Neural cell (in vitro differentiated cells): ENCODE measurements around the gene EYA3. TPM values are rescaled to one million over a fixed set of nuclear protein-coding genes. Genes with fewer than 3 reads are reported as not detected.

Source experiments
- H2AFZ ChIP-seq: fragments of 200-600, 300-800 bp; sonication (generic), shearing (Covaris generic); 2 replicates; pipeline ENCODE4 v1.6.0; 2014; ENCODE audit warnings: low read depth, mild to moderate bottlenecking, antibody characterized with exemption, low read length, moderate library complexity
- H3F3A ChIP-seq: fragments of 200-600 bp; shearing (Covaris generic); 2 replicates; pipeline ENCODE4 v1.6.1; 2016; ENCODE audit warnings: mild to moderate bottlenecking, moderate library complexity, mixed read lengths, antibody characterized with exemption, low read length; ENCODE audit not compliant: insufficient read depth, poor library complexity, severe bottlenecking
- H3K27ac ChIP-seq: fragments of 200-600, 300-800 bp; sonication (generic), shearing (Covaris generic); 2 replicates; pipeline ENCODE4 v1.5.1; 2014; ENCODE audit warnings: mild to moderate bottlenecking, low read length, moderate library complexity
- H3K27me3 ChIP-seq: fragments of 300-800, 200-600 bp; sonication (generic), shearing (Covaris generic); 2 replicates; pipeline ENCODE4 v1.6.0; 2014; ENCODE audit warnings: mild to moderate bottlenecking, low read depth, low read length, moderate library complexity; ENCODE audit not compliant: insufficient read depth
- H3K36me3 ChIP-seq: fragments of 300-800, 200-600 bp; sonication (generic), shearing (Covaris generic); 2 replicates; pipeline ENCODE4 v1.5.1; 2014; ENCODE audit warnings: mild to moderate bottlenecking, antibody characterized with exemption, low read length, moderate library complexity; ENCODE audit not compliant: insufficient read depth
- H3K4me2 ChIP-seq: fragments of 300-800, 200-600 bp; sonication (generic), shearing (Covaris generic); 2 replicates; pipeline ENCODE4 v1.6.0; 2014; ENCODE audit warnings: mild to moderate bottlenecking, low read length
- H3K4me3 ChIP-seq: fragments of 300-800, 200-600 bp; sonication (generic), shearing (Covaris generic); 2 replicates; pipeline ENCODE4 v1.5.1; 2014; ENCODE audit warnings: mild to moderate bottlenecking, low read length, moderate library complexity
- H3K79me2 ChIP-seq: fragments of 200-600 bp; shearing (Covaris generic); replicated peaks from 2 replicates; pipeline ENCODE4 v1.6.0; 2014; ENCODE audit warnings: mild to moderate bottlenecking, low read length, moderate library complexity; ENCODE audit not compliant: insufficient read depth
- H3K9ac ChIP-seq: fragments of 300-800, 200-600 bp; sonication (generic), shearing (Covaris generic); 2 replicates; pipeline ENCODE4 v1.6.1; 2016; ENCODE audit warnings: mild to moderate bottlenecking, low read length, mixed read lengths
- H3K9me2 ChIP-seq: fragments of 200-600 bp; shearing (Covaris generic); 2 replicates; pipeline ENCODE4 v1.6.1; 2016; ENCODE audit warnings: mild to moderate bottlenecking, low read length, mixed read lengths; ENCODE audit not compliant: insufficient read depth
- H3K9me3 ChIP-seq: fragments of 200-600, 300-800 bp; sonication (generic), shearing (Covaris generic); 2 replicates; pipeline ENCODE4 v1.6.1; 2016; ENCODE audit warnings: mild to moderate bottlenecking, mixed run types, low read length, moderate library complexity, mixed read lengths
- H4K20me1 ChIP-seq: fragments of 200-600 bp; shearing (Covaris generic); 2 replicates; pipeline ENCODE4 v1.6.1; 2016; ENCODE audit warnings: mild to moderate bottlenecking, mixed run types; ENCODE audit not compliant: insufficient read depth
- CTCF ChIP-seq: fragments of 450-650 bp; IDR thresholded peaks from 2 replicates; pipeline ENCODE4 v1.5.1; 2014; ENCODE audit warnings: antibody characterized with exemption, mild to moderate bottlenecking, moderate library complexity; ENCODE audit not compliant: poor library complexity, severe bottlenecking
- EP300 ChIP-seq: fragments of 450-650 bp; conservative IDR thresholded peaks from 2 replicates; pipeline ENCODE4 v1.6.1; 2014; ENCODE audit warnings: antibody characterized with exemption, mild to moderate bottlenecking, moderate library complexity; ENCODE audit not compliant: poor library complexity, severe bottlenecking
- EZH2 ChIP-seq: fragments of 200-600, 300-800 bp; shearing (Covaris generic), sonication (generic); IDR thresholded peaks from 2 replicates; pipeline ENCODE4 v1.6.1; 2014; ENCODE audit warnings: antibody characterized with exemption, low read length, borderline replicate concordance, mild to moderate bottlenecking; ENCODE audit not compliant: insufficient read depth, poor library complexity, severe bottlenecking
- POLR2AphosphoS5 ChIP-seq: IDR thresholded peaks from 2 replicates; pipeline ENCODE4 v1.6.1; 2012
- RAD21 ChIP-seq: fragments of 450-650 bp; conservative IDR thresholded peaks from 2 replicates; pipeline ENCODE4 v1.6.1; 2014; ENCODE audit warnings: antibody characterized with exemption, mild to moderate bottlenecking, moderate library complexity
- SMC3 ChIP-seq: fragments of 450-650 bp; conservative IDR thresholded peaks from 2 replicates; pipeline ENCODE4 v1.6.1; 2014; ENCODE audit warnings: antibody characterized with exemption, mild to moderate bottlenecking, moderate library complexity; ENCODE audit not compliant: poor library complexity
- TAF1 ChIP-seq: IDR thresholded peaks from 2 replicates; pipeline ENCODE4 v1.6.1; 2012; ENCODE audit warnings: low read depth
- polyA plus RNA-seq: library from polyadenylated mRNA; depleted of rRNA; stranded (reverse); fragments of >200 nt; gene quantifications from 2 replicates; pipeline ENCODE4 v1.2.3, GENCODE V29; 2014

Gene EYA3
- polyA plus RNA-seq, 1 donor from 2014 or later: 11.2 TPM

DNA sequence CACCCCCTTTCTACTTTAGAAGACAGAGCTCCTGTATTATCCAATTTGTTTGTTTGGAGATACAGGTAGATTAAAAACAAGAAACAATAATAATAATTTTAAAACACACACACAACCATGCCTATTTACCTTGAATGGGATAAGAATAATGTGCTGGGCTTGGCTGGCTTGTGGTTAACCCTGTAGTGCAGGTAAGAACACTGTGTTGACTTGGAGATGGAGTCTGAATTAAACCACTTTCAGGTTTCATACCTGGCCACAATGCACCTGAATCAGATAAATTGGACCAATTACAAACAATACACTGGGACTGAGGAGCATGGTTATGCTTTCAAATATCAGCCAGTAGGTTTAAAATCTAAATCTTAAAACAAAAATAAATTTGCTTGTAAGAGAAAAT is 60.8 kb downstream of the EYA3 start:
- no peak overlapping the region for H3K4me2 ChIP-seq
- no peak overlapping the region for H3K4me3 ChIP-seq
- H3K27me3 ChIP-seq: no peaks in the 10 kb centered on the region
- no peaks in the 10 kb centered on the region for H3K9me3 ChIP-seq
- H3K9ac ChIP-seq: no peak overlapping the region
- H2AFZ ChIP-seq: no peak overlapping the region
- H3K79me2 ChIP-seq: no peaks in the 10 kb centered on the region
- H3K36me3 ChIP-seq: no peaks in the 10 kb centered on the region
- H3F3A ChIP-seq: no peaks in the 10 kb centered on the region
- no peaks in the 10 kb centered on the region for H4K20me1 ChIP-seq
- H3K9me2 ChIP-seq: no peaks in the 10 kb centered on the region
- no peak overlapping the region for H3K27ac ChIP-seq
- TF ChIP-seq SMC3 (no peak), EZH2 (no peak), POLR2AphosphoS5 (no peak), CTCF (no peak), EP300 (no peak), RAD21 (no peak), TAF1 (no peak)

DNA sequence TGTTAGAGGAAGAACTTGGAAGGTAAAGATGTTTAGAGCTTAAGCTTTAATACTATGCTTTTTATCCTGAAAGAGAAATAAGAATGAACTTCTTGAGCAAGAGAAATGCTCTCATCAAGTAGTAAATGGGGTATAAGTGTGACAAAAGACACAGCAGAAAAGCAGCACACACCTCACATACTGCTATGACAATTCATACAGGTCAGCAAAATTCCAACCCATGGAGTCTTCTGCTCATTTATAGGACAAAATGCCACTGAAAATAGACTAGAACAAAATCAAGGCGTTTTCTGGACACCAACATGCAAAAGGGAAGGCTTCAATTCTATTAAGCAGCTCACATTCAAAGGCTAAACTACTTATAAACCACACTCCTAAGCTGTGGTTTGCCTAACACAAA is 61.2 kb downstream of the EYA3 start:
- Histone ChIP-seq H3K27ac (no peak overlapping the region), H3K27me3 (no peaks in the 10 kb centered on the region), H3K4me3 (no peak overlapping the region), H3K9me2 (no peaks in the 10 kb centered on the region), H3F3A (no peaks in the 10 kb centered on the region), H4K20me1 (no peaks in the 10 kb centered on the region), H3K4me2 (no peak overlapping the region), H2AFZ (no peak overlapping the region), H3K9me3 (no peaks in the 10 kb centered on the region), H3K79me2 (no peaks in the 10 kb centered on the region), H3K9ac (no peak overlapping the region), H3K36me3 (no peaks in the 10 kb centered on the region)
- TF ChIP-seq POLR2AphosphoS5 (no peak), RAD21 (no peak)

- H3K9me2 ChIP-seq: no peaks in the 10 kb centered on the region
- no peak for TF ChIP-seq EP300
- no peak for TF ChIP-seq SMC3
- no peaks in the 10 kb centered on the region for H3K79me2 ChIP-seq
- no peaks in the 10 kb centered on the region for H3K36me3 ChIP-seq
- no peak overlapping the region for H3K9ac ChIP-seq
- H3F3A ChIP-seq: no peaks in the 10 kb centered on the region
- no peaks in the 10 kb centered on the region for H4K20me1 ChIP-seq
- H2AFZ ChIP-seq: no peak overlapping the region
- no peak overlapping the region for H3K4me3 ChIP-seq
- no peaks in the 10 kb centered on the region for H3K27me3 ChIP-seq
- no peaks in the 10 kb centered on the region for H3K9me3 ChIP-seq
- H3K4me2 ChIP-seq: no peak overlapping the region
- no peak overlapping the region for H3K27ac ChIP-seq
These were observed 62.1 kb downstream of the EYA3 start for GRCh38 chr1:28026329-28026728.

DNA sequence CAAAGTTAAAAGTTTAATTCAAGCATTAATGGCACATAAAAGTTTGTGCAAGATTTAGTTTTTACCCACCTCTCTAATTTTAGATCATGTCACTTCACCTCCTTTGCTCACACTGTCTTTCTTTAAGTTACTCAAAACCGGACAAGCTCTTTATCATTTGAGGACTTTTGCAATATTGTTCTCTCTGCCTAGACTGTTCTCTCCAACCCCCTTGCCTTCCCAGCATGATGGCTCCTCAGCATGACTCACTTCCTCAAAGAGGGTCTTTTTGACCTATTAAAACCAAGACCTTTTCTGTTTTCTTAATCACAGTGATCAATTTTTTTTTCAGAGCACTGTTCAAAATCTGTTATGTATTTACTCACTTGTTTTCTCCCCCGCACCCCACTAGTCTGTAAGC is 67.3 kb downstream of the EYA3 start:
- no peak overlapping the region for H2AFZ ChIP-seq
- peaks cover 7% of the 10 kb centered on the region for H3K36me3 ChIP-seq
- H3K9me3 ChIP-seq: no peaks in the 10 kb centered on the region
- no peaks in the 10 kb centered on the region for H3K9me2 ChIP-seq
- no peak overlapping the region for H3K4me3 ChIP-seq
- no peaks in the 10 kb centered on the region for H3K27me3 ChIP-seq
- H3F3A ChIP-seq: no peaks in the 10 kb centered on the region
- H3K4me2 ChIP-seq: no peak overlapping the region
- H3K79me2 ChIP-seq: no peaks in the 10 kb centered on the region
- H3K27ac ChIP-seq: no peak overlapping the region
- TF ChIP-seq SMC3: no peak
- no peak for TF ChIP-seq RAD21
- no peak for TF ChIP-seq POLR2AphosphoS5
- no peak for TF ChIP-seq EZH2
- no peak for TF ChIP-seq CTCF
- H3K9ac ChIP-seq: no peak overlapping the region
- H4K20me1 ChIP-seq: no peaks in the 10 kb centered on the region
